OCI-LY3 (cell line): ENCODE data around the gene PATJ.

Experiments used
- H2AFZ ChIP-seq: fragments of 200-600, 300-600 bp; shearing (Covaris generic); 2 replicates; pipeline ENCODE4 v1.6.0; 2014; ENCODE audit warnings: antibody characterized with exemption, low read depth, low read length
- H3K27ac ChIP-seq: fragments of 200-600, 300-600 bp; sonication (generic); 2 replicates; pipeline ENCODE4 v1.5.1; 2014; ENCODE audit warnings: mild to moderate bottlenecking, low read length, moderate library complexity, mixed read lengths
- H3K27me3 ChIP-seq: fragments of 200-600, 300-600 bp; sonication (generic); 2 replicates; pipeline ENCODE4 v1.6.1; 2014; ENCODE audit warnings: low read depth, low read length, mixed read lengths
- H3K36me3 ChIP-seq: fragments of 200-600, 300-600 bp; sonication (generic); replicated peaks from 2 replicates; pipeline ENCODE3; 2014; ENCODE audit warnings: low read depth, low read length, mixed read lengths
- H3K4me1 ChIP-seq: fragments of 300-600, 200-600 bp; sonication (generic); 2 replicates; pipeline ENCODE4 v1.6.1; 2014; ENCODE audit warnings: low read length, mixed read lengths
- H3K4me2 ChIP-seq: fragments of 200-600, 300-600 bp; sonication (generic); 2 replicates; pipeline ENCODE4 v1.6.1; 2014; ENCODE audit warnings: low read length, mixed read lengths
- H3K4me3 ChIP-seq: fragments of 300-600, 200-600 bp; sonication (generic); 2 replicates; pipeline ENCODE4 v1.5.1; 2014; ENCODE audit warnings: antibody characterized with exemption, mild to moderate bottlenecking, low read length, moderate library complexity
- H3K79me2 ChIP-seq: fragments of 300-600, 200-600 bp; shearing (Covaris generic); 2 replicates; pipeline ENCODE4 v1.6.1; 2014; ENCODE audit warnings: mild to moderate bottlenecking, low read length, mixed read lengths
- H3K9ac ChIP-seq: fragments of 300-600, 200-600 bp; shearing (Covaris generic); 2 replicates; pipeline ENCODE4 v1.6.0; 2014; ENCODE audit warnings: mild to moderate bottlenecking, low read length, moderate library complexity
- H3K9me3 ChIP-seq: fragments of 200-600, 300-600 bp; shearing (Covaris generic); 2 replicates; pipeline ENCODE4 v1.6.1; 2014; ENCODE audit warnings: low read length, mixed read lengths; ENCODE audit not compliant: insufficient read depth
- H4K20me1 ChIP-seq: fragments of 200-600, 300-600 bp; sonication (generic); 2 replicates; pipeline ENCODE4 v1.6.1; 2016; ENCODE audit warnings: low read length, mixed read lengths; ENCODE audit not compliant: insufficient read depth
- EZH2phosphoT487 ChIP-seq: fragments of 200-600 bp; shearing (Covaris generic); IDR thresholded peaks from 2 replicates; pipeline ENCODE4 v1.6.1; 2018; ENCODE audit warnings: antibody characterized with exemption, mixed run types, low read depth
- TF ChIP-seq, protein P1 (sequence below): fragments of 200-600, 300-600 bp; sonication (generic); IDR thresholded peaks from 2 replicates; pipeline ENCODE4 v1.5.1; 2014; ENCODE audit warnings: antibody characterized with exemption, low read length, low read depth

The PATJ gene

GRCh38 chr1:62034790-62035189 lies 292.5 kb downstream of the PATJ start:
- Histone ChIP-seq H3K9ac (no peak overlapping the region), H3K4me2 (no peak overlapping the region), H3K79me2 (no peaks in the 10 kb centered on the region), H4K20me1 (no peaks in the 10 kb centered on the region), H3K4me1 (no peaks in the 10 kb centered on the region), H3K27ac (no peak overlapping the region), H3K9me3 (no peaks in the 10 kb centered on the region), H3K4me3 (no peak overlapping the region), H2AFZ (no peak overlapping the region), H3K27me3 (no peaks in the 10 kb centered on the region), H3K36me3 (no peaks in the 10 kb centered on the region)
- TF ChIP-seq, protein P1, sequence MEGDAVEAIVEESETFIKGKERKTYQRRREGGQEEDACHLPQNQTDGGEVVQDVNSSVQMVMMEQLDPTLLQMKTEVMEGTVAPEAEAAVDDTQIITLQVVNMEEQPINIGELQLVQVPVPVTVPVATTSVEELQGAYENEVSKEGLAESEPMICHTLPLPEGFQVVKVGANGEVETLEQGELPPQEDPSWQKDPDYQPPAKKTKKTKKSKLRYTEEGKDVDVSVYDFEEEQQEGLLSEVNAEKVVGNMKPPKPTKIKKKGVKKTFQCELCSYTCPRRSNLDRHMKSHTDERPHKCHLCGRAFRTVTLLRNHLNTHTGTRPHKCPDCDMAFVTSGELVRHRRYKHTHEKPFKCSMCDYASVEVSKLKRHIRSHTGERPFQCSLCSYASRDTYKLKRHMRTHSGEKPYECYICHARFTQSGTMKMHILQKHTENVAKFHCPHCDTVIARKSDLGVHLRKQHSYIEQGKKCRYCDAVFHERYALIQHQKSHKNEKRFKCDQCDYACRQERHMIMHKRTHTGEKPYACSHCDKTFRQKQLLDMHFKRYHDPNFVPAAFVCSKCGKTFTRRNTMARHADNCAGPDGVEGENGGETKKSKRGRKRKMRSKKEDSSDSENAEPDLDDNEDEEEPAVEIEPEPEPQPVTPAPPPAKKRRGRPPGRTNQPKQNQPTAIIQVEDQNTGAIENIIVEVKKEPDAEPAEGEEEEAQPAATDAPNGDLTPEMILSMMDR, result no peak
- TF ChIP-seq EZH2phosphoT487, result no peak

DNA sequence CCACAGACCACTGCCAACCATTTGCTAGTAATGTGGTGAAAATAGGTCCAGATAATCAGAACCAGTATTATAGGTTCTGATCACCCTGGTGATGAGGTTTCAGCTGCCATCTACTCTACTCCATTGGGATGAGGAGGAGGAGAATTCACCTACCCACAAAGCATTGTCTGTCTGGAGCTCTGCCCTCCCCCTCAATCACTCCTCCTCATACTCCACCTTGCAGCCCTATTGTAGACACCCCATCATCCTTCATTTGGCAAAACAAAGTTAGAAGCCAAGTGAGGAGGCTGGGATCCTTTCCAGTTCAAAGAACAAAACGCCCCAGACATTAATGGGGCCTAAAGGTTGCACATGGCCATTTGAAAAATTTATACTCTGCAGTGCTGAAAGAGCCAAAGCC lies 295.0 kb downstream of the PATJ start:
- H3K4me3 ChIP-seq, result no peak overlapping the region
- no peak for TF ChIP-seq EZH2phosphoT487
- TF ChIP-seq, protein P1, result no peak
- no peaks in the 10 kb centered on the region for H3K79me2 ChIP-seq

GRCh38 chr1:62038594-62039284 lies 296.5 kb downstream of the PATJ start:
- no peaks in the 10 kb centered on the region for H4K20me1 ChIP-seq
- no peak overlapping the region for H3K4me3 ChIP-seq
- H2AFZ ChIP-seq, result no peak overlapping the region
- no peak for TF ChIP-seq EZH2phosphoT487
- TF ChIP-seq, protein P1, result no peak
- no peaks in the 10 kb centered on the region for H3K9me3 ChIP-seq
- no peak overlapping the region for H3K9ac ChIP-seq
- no peaks in the 10 kb centered on the region for H3K27me3 ChIP-seq
- H3K4me1 ChIP-seq, result no peaks in the 10 kb centered on the region
- H3K36me3 ChIP-seq, result no peaks in the 10 kb centered on the region
- no peak overlapping the region for H3K4me2 ChIP-seq
- no peak overlapping the region for H3K27ac ChIP-seq
- H3K79me2 ChIP-seq, result no peaks in the 10 kb centered on the region

More for the DNA sequence above, 295.0 kb downstream of the PATJ start:
- no peaks in the 10 kb centered on the region for H3K27me3 ChIP-seq
- H4K20me1 ChIP-seq, result no peaks in the 10 kb centered on the region
- no peak overlapping the region for H3K4me2 ChIP-seq
- H3K9ac ChIP-seq, result no peak overlapping the region
- H2AFZ ChIP-seq, result no peak overlapping the region
- H3K9me3 ChIP-seq, result no peaks in the 10 kb centered on the region
- no peaks in the 10 kb centered on the region for H3K4me1 ChIP-seq
- H3K27ac ChIP-seq, result no peak overlapping the region
- H3K36me3 ChIP-seq, result no peaks in the 10 kb centered on the region

- TF ChIP-seq, protein P1, result no peak
- no peak for TF ChIP-seq EZH2phosphoT487
- Histone ChIP-seq H3K27me3 (no peaks in the 10 kb centered on the region), H4K20me1 (no peaks in the 10 kb centered on the region), H3K27ac (no peak overlapping the region), H3K36me3 (no peaks in the 10 kb centered on the region), H3K79me2 (no peaks in the 10 kb centered on the region), H2AFZ (no peak overlapping the region), H3K4me2 (no peak overlapping the region), H3K4me3 (no peak overlapping the region), H3K4me1 (no peaks in the 10 kb centered on the region), H3K9ac (no peak overlapping the region), H3K9me3 (no peaks in the 10 kb centered on the region)
Measured at GRCh38 chr1:62040450-62040849, 298.2 kb downstream of the PATJ start.
